H9 (cell line): ENCODE data around the gene SNX15. TPM values are rescaled to one million over a fixed set of nuclear protein-coding genes. Genes with fewer than 3 reads are reported as not detected.

Source experiments
- DNase-seq: peaks from one replicate; pipeline ENCODE4 v3.0.0-alpha.2; 2017
- H2AFZ ChIP-seq: one replicate; pipeline ENCODE4 v1.6.1; 2013; ENCODE audit warnings: mild to moderate bottlenecking, low read length, control low read depth, moderate library complexity
- H2AK5ac ChIP-seq: 2 replicates; pipeline ENCODE4 v1.6.1; 2013; ENCODE audit warnings: low read length, control low read depth, mixed read lengths; ENCODE audit not compliant: insufficient read length
- H2BK120ac ChIP-seq: one replicate; pipeline ENCODE4 v1.6.1; 2013; ENCODE audit warnings: low read depth, mild to moderate bottlenecking, low read length, control low read depth, inconsistent platforms; ENCODE audit not compliant: poor library complexity, severe bottlenecking
- H2BK12ac ChIP-seq: 2 replicates; pipeline ENCODE4 v1.6.1; 2013; ENCODE audit warnings: low read length, control low read depth, mixed read lengths, low read depth; ENCODE audit not compliant: insufficient read length
- H2BK15ac ChIP-seq: 2 replicates; pipeline ENCODE4 v1.6.1; 2013; ENCODE audit warnings: low read depth, low read length, control low read depth
- H2BK20ac ChIP-seq: one replicate; pipeline ENCODE4 v1.6.1; 2013; ENCODE audit warnings: low read depth, mild to moderate bottlenecking, low read length, control low read depth, inconsistent platforms; ENCODE audit not compliant: poor library complexity, severe bottlenecking
- H2BK5ac ChIP-seq: 2 replicates; pipeline ENCODE4 v1.6.1; 2013; ENCODE audit warnings: low read length, control low read depth, mixed read lengths; ENCODE audit not compliant: insufficient read length
- H3K14ac ChIP-seq: 2 replicates; pipeline ENCODE4 v1.6.1; 2013; ENCODE audit warnings: low read length, control low read depth; ENCODE audit not compliant: insufficient read depth
- H3K18ac ChIP-seq: 2 replicates; pipeline ENCODE4 v1.6.1; 2013; ENCODE audit warnings: low read depth, mild to moderate bottlenecking, mixed read lengths, low read length, control low read depth; ENCODE audit not compliant: insufficient read length
- H3K23ac ChIP-seq: 2 replicates; pipeline ENCODE4 v1.6.1; 2013; ENCODE audit warnings: low read length, control low read depth, mixed read lengths, low read depth; ENCODE audit not compliant: insufficient read length
- H3K23me2 ChIP-seq: 2 replicates; pipeline ENCODE4 v1.6.1; 2013; ENCODE audit warnings: low read depth, mild to moderate bottlenecking, mixed read lengths, low read length, control low read depth; ENCODE audit not compliant: insufficient read length, poor library complexity, severe bottlenecking
- H3K27ac ChIP-seq: 2 replicates; pipeline ENCODE4 v1.5.1; 2013; ENCODE audit warnings: low read length, control low read depth, mixed read lengths, low read depth; ENCODE audit not compliant: insufficient read length
- H3K27me3 ChIP-seq: 2 replicates; pipeline ENCODE4 v1.6.1; 2013; ENCODE audit warnings: low read length, control low read depth, inconsistent platforms; ENCODE audit not compliant: insufficient read depth
- H3K4ac ChIP-seq: 2 replicates; pipeline ENCODE4 v1.6.1; 2013; ENCODE audit warnings: low read depth, mild to moderate bottlenecking, control low read depth, inconsistent platforms, low read length, moderate library complexity
- H3K4me1 ChIP-seq: 2 replicates; pipeline ENCODE4 v1.6.1; 2013; ENCODE audit warnings: low read length, control low read depth, inconsistent platforms; ENCODE audit not compliant: insufficient read depth
- H3K4me2 ChIP-seq: 2 replicates; pipeline ENCODE4 v1.6.1; 2013; ENCODE audit warnings: low read length, control low read depth, mixed read lengths; ENCODE audit not compliant: insufficient read length, insufficient read depth
- H3K56ac ChIP-seq: 2 replicates; pipeline ENCODE4 v1.6.1; 2013; ENCODE audit warnings: low read depth, mild to moderate bottlenecking, mixed read lengths, low read length, control low read depth; ENCODE audit not compliant: insufficient read length
- H3K79me1 ChIP-seq: 2 replicates; pipeline ENCODE4 v1.6.1; 2013; ENCODE audit warnings: low read depth, mild to moderate bottlenecking, moderate library complexity, low read length, control low read depth, inconsistent platforms; ENCODE audit not compliant: insufficient read depth, poor library complexity, severe bottlenecking
- H3K79me2 ChIP-seq: 2 replicates; pipeline ENCODE4 v1.6.1; 2013; ENCODE audit warnings: low read length, control low read depth, inconsistent platforms; ENCODE audit not compliant: insufficient read depth
- H3K9ac ChIP-seq: 2 replicates; pipeline ENCODE4 v1.6.1; 2013; ENCODE audit warnings: low read length, control low read depth, mixed read lengths; ENCODE audit not compliant: insufficient read length; ENCODE audit errors: extremely low read depth
- H3K9me3 ChIP-seq: one replicate; pipeline ENCODE4 v1.6.1; 2013; ENCODE audit warnings: low read depth, low read length, inconsistent platforms; ENCODE audit not compliant: control insufficient read depth
- H3T11ph ChIP-seq: one replicate; pipeline ENCODE4 v1.6.1; 2013; ENCODE audit warnings: mild to moderate bottlenecking, low read length, control low read depth, inconsistent platforms
- H4K20me1 ChIP-seq: one replicate; pipeline ENCODE4 v1.6.1; 2013; ENCODE audit not compliant: control insufficient read depth, insufficient read length, insufficient read depth
- H4K5ac ChIP-seq: 2 replicates; pipeline ENCODE4 v1.6.1; 2013; ENCODE audit warnings: low read depth, mild to moderate bottlenecking, mixed read lengths, low read length, control low read depth; ENCODE audit not compliant: insufficient read length
- H4K8ac ChIP-seq: replicated peaks from 2 replicates; pipeline ENCODE4 v1.6.1; 2013; ENCODE audit warnings: low read length, control low read depth, mixed read lengths, low read depth; ENCODE audit not compliant: insufficient read length
- H4K91ac ChIP-seq: 2 replicates; pipeline ENCODE4 v1.6.1; 2013; ENCODE audit warnings: low read depth, mild to moderate bottlenecking, moderate library complexity, mixed read lengths, low read length, control low read depth; ENCODE audit not compliant: insufficient read length
- H3K27ac Mint-ChIP-seq, 3 experiments: 2 replicates in 2 of 3; 3 replicates in 1 of 3; pipeline ENCODE4 v1.8.0; 2020 to 2021; ENCODE audit warnings: mixed read lengths in 3 of 3, mild to moderate bottlenecking in 1 of 3, moderate library complexity in 1 of 3
- H3K27me3 Mint-ChIP-seq: 2 replicates; pipeline ENCODE4 v1.8.0; 2021; ENCODE audit warnings: low read depth, mild to moderate bottlenecking, moderate library complexity, mixed read lengths
- H3K36me3 Mint-ChIP-seq, 3 experiments: 2 replicates in 2 of 3; 3 replicates in 1 of 3; pipeline ENCODE4 v1.8.0; 2020 to 2021; ENCODE audit warnings: low read depth in 3 of 3, mixed read lengths in 3 of 3; ENCODE audit not compliant: insufficient read depth in 1 of 3
- H3K4me1 Mint-ChIP-seq, 2 experiments: 2 replicates each; pipeline ENCODE4 v1.8.0; 2020; ENCODE audit warnings: mixed read lengths in 2 of 2
- H3K4me3 Mint-ChIP-seq, 2 experiments: 2 replicates in 1 of 2; 3 replicates in 1 of 2; pipeline ENCODE4 v1.8.0; 2020 to 2021; ENCODE audit warnings: mild to moderate bottlenecking in 2 of 2, mixed read lengths in 2 of 2, moderate library complexity in 1 of 2
- H3K9me3 Mint-ChIP-seq, 2 experiments: 2 replicates in 1 of 2; 3 replicates in 1 of 2; pipeline ENCODE4 v1.8.0; 2020; ENCODE audit warnings: mild to moderate bottlenecking in 2 of 2, mixed read lengths in 2 of 2, moderate library complexity in 1 of 2
- CTCF ChIP-seq: fragments of 200-600 bp; sonication (generic); conservative IDR thresholded peaks from 3 replicates; pipeline ENCODE4 v1.8.0; 2021; ENCODE audit warnings: antibody characterized with exemption, mild to moderate bottlenecking
- WGBS: extraction: QIAGEN DNeasy Blood & Tissue Kit; methylation state at CpG from one replicate; pipeline ENCODE4 v1.1.7; 2013; ENCODE audit warnings: missing lambda C conversion rate, low lambda C conversion rate, mixed read lengths; ENCODE audit not compliant: insufficient read length; ENCODE audit errors: extremely low coverage; 5-methylcytosine and 5-hydroxymethylcytosine counted together
- total RNA-seq: library from RNA; stranded (reverse); gene quantifications from 2 replicates; pipeline ENCODE4 v1.2.1, GENCODE V29; 2021

Gene SNX15
- total RNA-seq, 1 experiment from 2014 or later = 24.3 TPM

- no peak overlapping the region for H3K4me2 ChIP-seq
- H3K4ac ChIP-seq = no peak overlapping the region
- H2BK15ac ChIP-seq = no peak overlapping the region
- no peak overlapping the region for H3K9ac ChIP-seq
- H3K4me1 Mint-ChIP-seq = peaks cover 21 to 31% of the 10 kb centered on the region in 2 experiments
- H3K56ac ChIP-seq = no peak overlapping the region
- no peaks in the 10 kb centered on the region for H3K9me3 ChIP-seq
- no peak overlapping the region for H4K8ac ChIP-seq
- H3K27me3 ChIP-seq = no peaks in the 10 kb centered on the region
- WGBS = no CpG with 5 or more reads among the region's 10 CpGs
- H3K23ac ChIP-seq = no peak overlapping the region
- no peak overlapping the region for H2BK5ac ChIP-seq
- H4K91ac ChIP-seq = peak overlapping the region; percentile 67
- no peak overlapping the region for H2BK12ac ChIP-seq
- no peak overlapping the region for H4K5ac ChIP-seq
- no peak for TF ChIP-seq CTCF
- peak overlapping the region in 1 of 2 experiments; percentile 63; a peak in 2 of 5 replicates for H3K4me3 Mint-ChIP-seq
- peak overlapping the region; percentile 92 to 97 (median 95) for H3K27ac Mint-ChIP-seq
- no peak overlapping the region for H3K27ac ChIP-seq
- DNase-seq = no peak
- H2BK120ac ChIP-seq = no peak overlapping the region
- H4K20me1 ChIP-seq = no peaks in the 10 kb centered on the region
- no peaks in the 10 kb centered on the region for H3K79me2 ChIP-seq
- H3K9me3 Mint-ChIP-seq = no peaks in the 10 kb centered on the region
- no peak overlapping the region for H2BK20ac ChIP-seq
- H3K23me2 ChIP-seq = no peaks in the 10 kb centered on the region
- H3K27me3 Mint-ChIP-seq = no peaks in the 10 kb centered on the region
- H2AK5ac ChIP-seq = no peak overlapping the region
- no peak overlapping the region for H2AFZ ChIP-seq
- no peak overlapping the region for H3T11ph ChIP-seq
- H3K36me3 Mint-ChIP-seq = no peaks in the 10 kb centered on the region
- H3K18ac ChIP-seq = no peak overlapping the region
- no peaks in the 10 kb centered on the region for H3K79me1 ChIP-seq
- H3K4me1 ChIP-seq = peaks cover 6% of the 10 kb centered on the region; the same call in 1 of the 2 replicates
- H3K14ac ChIP-seq = no peak overlapping the region
Measured at GRCh38 chr11:65067446-65067845, 40.2 kb downstream of the SNX15 start.
